GM20431 (cell line): Measurements from ENCODE around the gene CCDC90B.

Experiments used
- in situ Hi-C: fragments of 300-500 bp; cut with MseI, MboI; formaldehyde crosslinking; loops from one replicate; pipeline ENCODE4 v1.15.0; 2020; ENCODE audit warnings: low sequenced_read_pairs; ENCODE audit not compliant: unreplicated experiment

Gene CCDC90B

GRCh38 chr11:83249445-83249844, 36.7 kb downstream of the CCDC90B start:
- in situ Hi-C loops = loop anchor here (25.0 kb wide), 1 partner anchor 337 kb away; the partner anchor contains the start of genes DDIAS and PRCP

- in situ Hi-C loops = loop anchor here (25.0 kb wide), 1 partner anchor 329 kb away; the partner anchor contains the start of genes DDIAS and PRCP
Observed at GRCh38 chr11:83241291-83241946, 44.7 kb downstream of the CCDC90B start.

GRCh38 chr11:83238111-83238510, 48.1 kb downstream of the CCDC90B start:
- in situ Hi-C loops = loop anchor here (25.0 kb wide), 1 partner anchor 326 kb away; the partner anchor contains the start of genes DDIAS and PRCP

GRCh38 chr11:83235825-83236224, 50.3 kb downstream of the CCDC90B start:
- in situ Hi-C loops = loop anchor here (25.0 kb wide), 1 partner anchor 324 kb away; the partner anchor contains the start of genes DDIAS and PRCP

GRCh38 chr11:83223457-83223856, 62.7 kb downstream of the CCDC90B start:
- in situ Hi-C loops = no loop called here

GRCh38 chr11:83222499-83222898, 63.7 kb downstream of the CCDC90B start:
- in situ Hi-C loops = no loop called here

GRCh38 chr11:83221694-83222093, 64.5 kb downstream of the CCDC90B start:
- in situ Hi-C loops = no loop called here

- in situ Hi-C loops = no loop called here
Observed at GRCh38 chr11:83220260-83220659, 65.9 kb downstream of the CCDC90B start.

GRCh38 chr11:83219095-83219494, 67.1 kb downstream of the CCDC90B start:
- in situ Hi-C loops = no loop called here
